Uterus (tissue), 4 donors: Measurements from ENCODE around the gene TMEM14A. TPM values are rescaled to one million over a fixed set of nuclear protein-coding genes. Genes with fewer than 3 reads are reported as not detected.

Experiments used
- DNase-seq, 2 donors: peaks; one replicate each; pipeline ENCODE4 v3.0.0-alpha.2; 2019 to 2020
- H3K27ac ChIP-seq, 2 donors: fragments of 200-600 bp; sonication (generic); 1 replicate in 1 of 2; 2 replicates in 1 of 2; pipeline ENCODE4 v1.5.1; 2016 to 2018
- H3K27me3 ChIP-seq, 2 donors: fragments of 200-600 bp; sonication (generic); one replicate each; pipeline ENCODE4 v1.5.1; 2018 to 2019; ENCODE audit warnings: control low read depth in 1 of 2
- H3K36me3 ChIP-seq, 2 donors: fragments of 200-600 bp; sonication (generic); one replicate each; pipeline ENCODE4 v1.5.1; 2019; ENCODE audit warnings: control low read depth in 1 of 2
- H3K4me1 ChIP-seq, 2 donors: fragments of 200-600 bp; sonication (generic); one replicate each; pipeline ENCODE4 v1.5.1; 2018 to 2019; ENCODE audit warnings: control low read depth in 1 of 2
- H3K4me3 ChIP-seq, 2 donors: fragments of 200-600 bp; sonication (generic); 1 replicate in 1 of 2; 2 replicates in 1 of 2; pipeline ENCODE4 v1.5.1; 2018 to 2019; ENCODE audit warnings: mild to moderate bottlenecking in 1 of 2
- H3K9me3 ChIP-seq, 2 donors: fragments of 200-600 bp; sonication (generic); one replicate each; pipeline ENCODE4 v1.5.1; 2019; ENCODE audit warnings: control low read depth in 1 of 2
- CTCF ChIP-seq, 4 experiments: fragments of 200-600 bp in 2 of 4; fragments of 450-650 bp in 2 of 4; sonication (generic) in 2 of 4; IDR thresholded peaks; one replicate each; pipeline ENCODE4 v1.5.1; 2016 to 2019; ENCODE audit warnings: antibody characterized with exemption in 4 of 4, mild to moderate bottlenecking in 2 of 4, moderate library complexity in 1 of 4
- POLR2A ChIP-seq, 2 donors: fragments of 450-650 bp; IDR thresholded peaks; one replicate each; pipeline ENCODE4 v1.6.1; 2016; ENCODE audit warnings: antibody characterized with exemption in 2 of 2, mild to moderate bottlenecking in 1 of 2, moderate library complexity in 1 of 2
- intact Hi-C: fragments of 100-400 bp; cut with DNase I; formaldehyde crosslinking; loops from one replicate; pipeline ENCODE4 v1.15.1; 2023; ENCODE audit warnings: low total_unique reads
- total RNA-seq, 4 donors: library from RNA; depleted of rRNA in 3 of 4; stranded (reverse); fragments of >200 nt in 3 of 4; gene quantifications; one replicate each; pipeline versions ENCODE4 v1.1.0 to v1.2.4, GENCODE V29; 2014 to 2023
- donor health status: DM: yes; HTN: yes; CAD: no.

The TMEM14A gene
- total RNA-seq, 4 donors from 2014 or later: 9.5 to 65.0 (median 32.8) TPM

DNA sequence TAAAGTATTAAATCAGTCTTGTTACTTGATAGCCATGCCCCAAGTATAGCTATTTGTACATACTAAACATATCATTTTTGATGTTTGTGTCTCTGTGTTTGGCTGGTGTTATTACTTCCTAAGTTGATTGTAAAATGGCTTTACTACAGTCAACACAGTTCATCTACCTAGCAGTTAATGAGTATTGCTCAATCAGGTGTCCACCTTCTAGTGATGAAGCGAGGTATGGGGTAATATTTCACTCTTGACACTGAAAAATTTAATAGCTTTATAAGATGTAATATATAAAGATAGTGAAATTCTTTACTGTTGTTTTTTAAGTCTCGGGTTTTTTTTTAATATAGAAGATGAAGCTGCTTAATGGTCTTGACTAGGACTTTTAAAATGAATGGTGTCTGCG is 18.9 kb downstream of the TMEM14A start:
- Histone ChIP-seq H3K36me3 (no peaks in the 10 kb centered on the region), H3K4me1 (no peaks in the 10 kb centered on the region), H3K4me3 (no peak overlapping the region), H3K9me3 (no peaks in the 10 kb centered on the region), H3K27ac (no peak overlapping the region), H3K27me3 (no peaks in the 10 kb centered on the region)
- TF ChIP-seq CTCF (IDR thresholded peaks at IDR 0.05) (no peak), POLR2A (IDR thresholded peaks at IDR 0.05) (no peak)
- intact Hi-C loops: no loop called here
- no peak for DNase-seq

GRCh38 chr6:52691718-52692117 is 20.8 kb downstream of the TMEM14A start:
- TF ChIP-seq CTCF (IDR thresholded peaks at IDR 0.05) (no peak), POLR2A (IDR thresholded peaks at IDR 0.05) (no peak)
- no peaks in the 10 kb centered on the region for H3K36me3 ChIP-seq
- no peaks in the 10 kb centered on the region for H3K4me1 ChIP-seq
- no peak overlapping the region for H3K4me3 ChIP-seq
- no peaks in the 10 kb centered on the region for H3K27me3 ChIP-seq
- intact Hi-C loops: no loop called here
- no peak for DNase-seq
- H3K27ac ChIP-seq: no peak overlapping the region
- no peaks in the 10 kb centered on the region for H3K9me3 ChIP-seq

DNA sequence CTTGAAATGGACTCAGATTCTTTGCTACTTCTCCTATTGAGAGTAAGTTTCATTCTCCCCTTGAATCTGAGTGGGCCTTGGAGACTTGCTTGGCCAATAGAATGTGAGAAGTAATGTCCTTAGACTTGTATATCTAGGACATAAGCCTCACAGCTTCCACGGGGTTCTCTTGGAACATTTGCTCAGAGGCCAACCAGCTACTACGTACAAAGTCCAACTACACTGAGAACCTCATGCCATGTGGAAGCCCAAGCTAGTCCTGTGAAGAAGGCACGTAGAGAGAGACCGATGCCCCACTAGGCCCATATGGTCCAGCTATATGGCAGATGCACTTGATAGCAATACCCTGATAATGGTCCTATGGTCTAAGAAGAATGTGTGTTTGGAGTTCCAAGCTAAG is 22.9 kb downstream of the TMEM14A start:
- H3K27ac ChIP-seq: no peak overlapping the region
- no peak overlapping the region for H3K4me3 ChIP-seq
- no peaks in the 10 kb centered on the region for H3K4me1 ChIP-seq
- H3K36me3 ChIP-seq: no peaks in the 10 kb centered on the region
- intact Hi-C loops: no loop called here
- no peak for DNase-seq
- no peaks in the 10 kb centered on the region for H3K9me3 ChIP-seq
- no peak for TF ChIP-seq CTCF (IDR thresholded peaks at IDR 0.05)
- TF ChIP-seq POLR2A (IDR thresholded peaks at IDR 0.05): no peak
- no peaks in the 10 kb centered on the region for H3K27me3 ChIP-seq

- DNase-seq: no peak
- TF ChIP-seq CTCF (IDR thresholded peaks at IDR 0.05) (no peak), POLR2A (IDR thresholded peaks at IDR 0.05) (no peak)
Measured at GRCh38 chr6:52694404-52694803, 23.5 kb downstream of the TMEM14A start.

GRCh38 chr6:52696418-52696817 is 25.5 kb downstream of the TMEM14A start:
- Histone ChIP-seq H3K4me1 (no peaks in the 10 kb centered on the region), H3K36me3 (no peaks in the 10 kb centered on the region), H3K9me3 (no peaks in the 10 kb centered on the region), H3K27ac (no peak overlapping the region), H3K27me3 (no peaks in the 10 kb centered on the region), H3K4me3 (no peak overlapping the region)
- no peak for DNase-seq
- intact Hi-C loops: no loop called here
- TF ChIP-seq POLR2A (IDR thresholded peaks at IDR 0.05) (no peak), CTCF (IDR thresholded peaks at IDR 0.05) (no peak)

More at GRCh38 chr6:52694404-52694803, 23.5 kb downstream of the TMEM14A start:
- Histone ChIP-seq H3K27ac (no peak overlapping the region), H3K36me3 (no peaks in the 10 kb centered on the region), H3K4me3 (no peak overlapping the region), H3K9me3 (no peaks in the 10 kb centered on the region), H3K27me3 (no peaks in the 10 kb centered on the region), H3K4me1 (no peaks in the 10 kb centered on the region)
- intact Hi-C loops: no loop called here
